ENCODE data around the gene KNDC1. TPM values are rescaled to one million over a fixed set of nuclear protein-coding genes. Genes with fewer than 3 reads are reported as not detected.
"Not testable (repeated sequence)": the region's sequence is repeated elsewhere in the genome, so short reads cannot be mapped to it uniquely, and the experiment has no call there.

Gene KNDC1
- total RNA-seq, 1 donor from 2014 or later: not detected

DNA sequence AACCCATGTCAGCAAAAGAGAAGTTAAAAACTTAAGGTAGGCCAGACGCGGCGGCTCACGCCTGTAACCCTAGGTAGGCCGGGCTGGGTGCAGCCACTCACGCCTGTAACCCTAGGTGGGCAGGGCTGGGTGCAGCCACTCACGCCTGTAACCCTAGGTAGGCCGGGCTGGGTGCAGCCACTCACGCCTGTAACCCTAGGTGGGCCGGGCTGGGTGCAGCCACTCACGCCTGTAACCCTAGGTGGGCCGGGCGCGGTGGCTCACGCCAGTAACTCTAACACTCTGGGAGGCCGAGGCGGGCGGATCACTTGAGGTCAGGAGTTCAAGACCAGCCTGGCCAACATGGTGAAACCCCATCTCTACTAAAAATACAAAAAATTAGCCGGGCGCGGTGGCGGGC is 61.7 kb downstream of the KNDC1 start:
- ATAC-seq; DNase-seq (ENCODE audit: missing footprints); intact Hi-C loops (cut with DNase I): not testable (repeated sequence)

DNA sequence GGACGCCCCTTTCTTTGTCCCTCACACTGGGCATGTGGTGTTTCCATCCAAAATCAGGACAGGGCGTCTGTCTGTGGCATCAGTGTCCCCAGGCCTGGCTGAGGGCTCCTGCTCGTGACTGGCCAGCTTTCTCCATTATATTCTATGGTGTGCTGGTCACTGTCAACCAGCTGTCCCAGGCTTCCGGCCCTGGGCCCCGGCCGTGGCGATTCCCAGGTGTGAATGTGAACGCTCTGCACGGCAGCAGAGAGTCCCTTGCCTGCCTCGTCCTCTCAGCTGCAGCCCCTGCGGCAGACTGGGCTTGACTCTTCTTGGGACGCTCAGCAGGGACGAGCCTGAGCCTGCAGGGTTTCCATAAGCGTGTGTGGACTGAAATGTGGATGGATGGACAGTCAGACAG is 64.1 kb downstream of the KNDC1 start:
- ATAC-seq: no peak
- DNase-seq (ENCODE audit: missing footprints): no peak
- intact Hi-C loops (cut with DNase I): no loop called here

DNA sequence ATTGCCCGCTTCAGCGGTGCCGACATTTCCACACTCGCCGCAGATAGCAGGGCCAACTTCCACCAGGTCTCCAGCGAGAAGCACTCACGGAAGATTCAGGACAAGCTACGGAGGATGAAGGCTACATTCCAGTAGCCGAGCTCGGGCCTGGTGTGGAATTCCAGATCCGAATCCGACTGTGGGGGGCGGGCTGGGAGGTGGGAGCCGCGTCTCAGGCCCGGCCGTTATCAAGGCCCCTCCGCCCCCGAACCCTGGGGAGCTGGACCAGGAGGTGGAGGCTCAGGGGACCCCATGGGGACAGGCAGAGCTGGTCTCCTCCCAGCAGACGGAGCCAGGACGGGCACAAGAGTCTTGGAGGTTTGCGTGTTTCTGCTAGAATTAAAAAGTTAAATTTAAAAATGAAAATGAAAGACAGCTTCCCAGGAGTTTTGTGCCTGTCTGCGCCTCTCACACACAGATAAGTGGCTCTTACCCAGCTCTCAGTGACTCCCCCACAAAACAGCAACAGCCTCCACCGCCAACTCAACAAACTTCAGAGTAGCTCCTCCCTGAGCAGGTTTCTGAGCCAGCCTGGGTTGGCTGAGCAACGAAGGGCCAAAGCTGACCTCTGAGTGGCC is 64.8 kb downstream of the KNDC1 start:
- no peak for DNase-seq (ENCODE audit: missing footprints)
- no peak for ATAC-seq
- intact Hi-C loops (cut with DNase I): no loop called here

DNA sequence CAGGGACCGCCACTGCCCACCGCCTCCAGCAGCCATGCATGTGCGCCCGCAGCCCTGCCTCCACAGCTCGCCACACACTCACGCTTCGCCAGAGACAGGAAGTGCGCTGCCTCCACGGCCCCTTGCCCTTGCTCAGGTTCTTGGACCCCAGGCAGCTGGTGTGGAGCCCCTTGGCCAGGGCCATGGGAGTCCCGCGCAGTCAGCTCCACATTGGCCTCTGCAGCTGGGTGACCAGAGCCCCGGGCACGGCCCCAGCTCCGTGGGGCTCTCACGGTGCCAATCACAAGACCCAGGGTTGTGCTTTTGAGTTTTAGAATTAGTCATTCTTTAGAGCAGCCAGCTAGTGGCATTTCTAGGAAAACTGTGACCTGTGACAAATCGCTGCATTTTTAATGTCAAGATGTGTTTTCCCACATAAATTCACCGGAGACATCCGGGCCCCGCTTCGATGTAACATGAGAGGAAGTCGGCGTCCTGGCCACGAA is 65.7 kb downstream of the KNDC1 start:
- DNase-seq (ENCODE audit: missing footprints) (no peak), ATAC-seq (no peak)
- intact Hi-C loops (cut with DNase I): no loop called here

DNA sequence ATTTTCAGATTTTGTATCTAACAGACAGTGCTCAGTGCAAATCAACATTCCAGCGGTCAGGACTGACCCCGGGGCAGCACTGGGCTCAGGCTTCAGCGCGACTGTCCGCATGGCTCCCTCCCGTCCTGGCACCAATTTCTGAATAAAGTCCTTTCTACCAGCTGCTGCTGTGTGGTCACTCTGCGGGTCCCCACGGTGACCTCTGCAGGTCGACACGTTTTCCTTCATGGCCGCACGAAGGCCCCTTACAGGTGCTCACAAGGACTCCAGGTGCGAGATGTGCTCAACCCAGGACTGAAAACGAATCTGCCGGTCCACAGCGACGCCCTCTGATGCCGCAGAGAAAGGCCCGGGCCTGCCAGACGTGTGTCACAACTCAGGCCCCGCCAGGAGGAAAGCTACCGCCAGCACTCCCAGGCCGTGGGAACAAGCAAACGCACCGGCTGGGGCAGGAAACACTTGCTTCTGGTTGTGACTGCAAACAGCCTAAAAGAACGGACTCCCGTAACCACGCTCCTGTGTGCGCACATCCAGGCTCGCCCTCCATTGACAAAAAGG is 66.3 kb downstream of the KNDC1 start:
- intact Hi-C loops (cut with DNase I): no loop called here
- DNase-seq (ENCODE audit: missing footprints): no peak
- ATAC-seq: no peak

DNA sequence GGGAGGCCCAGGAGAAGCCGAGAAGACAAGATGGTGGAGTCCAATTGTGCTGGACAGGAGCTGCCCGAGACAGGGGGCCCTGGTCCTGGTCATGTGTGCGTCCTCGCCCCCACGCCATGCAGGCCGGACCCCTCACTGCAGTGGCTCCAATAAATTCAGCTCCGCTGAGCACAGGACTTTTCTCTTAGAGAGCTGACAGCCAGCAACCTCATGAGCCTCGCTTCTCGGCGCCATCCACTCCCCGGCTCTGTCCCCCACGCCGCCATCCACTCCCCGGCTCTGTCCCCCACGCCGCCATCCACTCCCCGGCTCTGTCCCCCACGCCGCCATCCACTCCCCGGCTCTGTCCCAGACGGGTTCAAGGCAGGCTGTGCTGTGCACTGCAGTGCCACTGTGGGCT is 67.2 kb downstream of the KNDC1 start:
- intact Hi-C loops (cut with DNase I): no loop called here
- ATAC-seq: no peak
- DNase-seq (ENCODE audit: missing footprints): no peak

DNA sequence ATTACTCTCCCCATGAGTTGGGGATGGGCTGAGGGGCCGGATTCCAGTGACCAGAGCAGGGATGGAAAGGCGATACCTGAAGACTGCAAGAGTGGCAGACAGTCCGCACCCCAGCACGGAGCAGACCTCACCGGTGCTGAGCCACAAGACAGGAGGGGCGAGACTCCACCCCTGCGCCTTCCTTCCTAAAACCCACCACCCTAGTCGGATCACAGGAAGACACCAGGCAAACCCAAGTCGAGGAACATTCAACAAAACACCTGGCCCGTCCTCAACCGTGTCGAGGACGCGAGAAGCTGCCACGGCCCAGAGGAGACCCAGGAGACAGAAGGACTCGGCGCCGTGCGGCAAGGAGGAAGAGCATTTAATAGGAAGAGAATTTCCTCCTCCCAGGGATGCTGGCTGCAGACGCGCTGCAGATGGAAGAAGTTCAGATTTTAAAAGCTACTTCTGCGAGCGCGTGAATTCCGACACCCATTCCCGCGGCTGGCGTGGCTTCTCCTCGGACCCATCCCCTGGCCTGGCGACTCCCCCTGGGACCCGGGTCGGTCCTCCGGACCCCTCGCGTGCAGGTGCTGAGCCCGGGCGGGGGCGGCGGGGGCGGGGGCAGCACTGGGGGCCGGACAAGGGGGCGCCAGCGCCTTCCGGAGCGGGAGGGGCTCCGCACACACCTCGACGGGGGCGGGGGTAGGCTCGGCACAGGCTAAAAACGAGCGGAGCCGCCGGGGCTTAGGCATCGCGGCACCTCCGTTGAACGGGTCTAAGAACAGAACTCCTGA is 69.4 kb downstream of the KNDC1 start:
- DNase-seq (ENCODE audit: missing footprints): no peak
- intact Hi-C loops (cut with DNase I): no loop called here
- ATAC-seq: no peak

DNA sequence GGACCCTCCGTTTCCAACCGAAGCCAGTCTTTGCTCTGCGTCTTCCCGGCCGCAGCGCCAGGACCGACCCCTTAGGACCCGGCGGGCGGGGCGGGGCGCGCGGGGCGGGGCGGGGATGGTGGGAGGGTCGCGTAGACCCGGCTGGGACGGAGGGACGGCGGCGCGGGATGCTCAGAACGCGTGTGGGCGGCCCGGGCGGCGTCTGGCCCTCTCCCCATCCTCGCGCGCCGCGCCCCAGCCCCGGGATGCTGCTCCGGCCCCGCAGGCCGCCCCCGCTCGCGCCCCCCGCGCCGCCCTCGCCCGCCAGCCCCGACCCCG is 70.0 kb downstream of the KNDC1 start, which contains the start of gene UTF1:
Gene UTF1, plus strand, starts transcription at position 174 of the 318 bp plus-strand sequence. Its CDS starts 72 bp downstream, at position 246.
- ATAC-seq (no peak), DNase-seq (ENCODE audit: missing footprints) (no peak)
- intact Hi-C loops (cut with DNase I): no loop called here

DNA sequence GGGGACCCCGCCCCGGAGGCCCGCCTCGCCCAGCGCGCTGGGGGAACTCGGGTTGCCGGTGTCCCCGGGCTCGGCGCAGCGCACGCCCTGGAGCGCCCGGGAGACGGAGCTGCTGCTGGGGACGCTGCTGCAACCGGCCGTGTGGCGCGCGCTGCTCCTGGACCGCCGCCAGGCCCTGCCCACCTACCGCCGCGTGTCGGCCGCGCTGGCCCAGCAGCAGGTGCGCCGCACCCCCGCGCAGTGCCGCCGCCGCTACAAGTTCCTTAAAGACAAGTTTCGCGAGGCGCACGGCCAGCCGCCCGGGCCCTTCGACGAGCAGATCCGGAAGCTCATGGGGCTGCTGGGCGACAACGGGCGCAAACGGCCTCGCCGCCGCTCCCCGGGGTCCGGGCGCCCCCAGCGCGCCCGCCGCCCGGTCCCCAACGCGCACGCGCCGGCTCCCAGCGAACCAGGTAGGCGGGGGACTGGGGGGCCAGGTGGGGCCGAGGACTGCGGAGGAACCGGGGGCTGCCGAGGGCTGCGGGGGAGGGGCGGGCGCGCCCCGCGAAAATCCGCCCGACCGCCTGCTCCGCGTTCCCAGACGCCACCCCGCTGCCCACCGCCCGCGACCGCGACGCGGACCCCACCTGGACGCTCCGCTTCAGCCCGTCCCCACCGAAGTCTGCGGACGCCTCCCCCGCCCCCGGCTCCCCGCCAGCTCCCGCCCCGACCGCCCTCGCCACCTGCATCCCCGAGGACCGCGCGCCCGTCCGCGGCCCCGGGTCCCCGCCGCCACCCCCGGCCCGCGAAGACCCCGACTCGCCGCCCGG is 70.6 kb downstream of the KNDC1 start:
- intact Hi-C loops (cut with DNase I): no loop called here
- ATAC-seq (no peak), DNase-seq (ENCODE audit: missing footprints) (no peak)

DNA sequence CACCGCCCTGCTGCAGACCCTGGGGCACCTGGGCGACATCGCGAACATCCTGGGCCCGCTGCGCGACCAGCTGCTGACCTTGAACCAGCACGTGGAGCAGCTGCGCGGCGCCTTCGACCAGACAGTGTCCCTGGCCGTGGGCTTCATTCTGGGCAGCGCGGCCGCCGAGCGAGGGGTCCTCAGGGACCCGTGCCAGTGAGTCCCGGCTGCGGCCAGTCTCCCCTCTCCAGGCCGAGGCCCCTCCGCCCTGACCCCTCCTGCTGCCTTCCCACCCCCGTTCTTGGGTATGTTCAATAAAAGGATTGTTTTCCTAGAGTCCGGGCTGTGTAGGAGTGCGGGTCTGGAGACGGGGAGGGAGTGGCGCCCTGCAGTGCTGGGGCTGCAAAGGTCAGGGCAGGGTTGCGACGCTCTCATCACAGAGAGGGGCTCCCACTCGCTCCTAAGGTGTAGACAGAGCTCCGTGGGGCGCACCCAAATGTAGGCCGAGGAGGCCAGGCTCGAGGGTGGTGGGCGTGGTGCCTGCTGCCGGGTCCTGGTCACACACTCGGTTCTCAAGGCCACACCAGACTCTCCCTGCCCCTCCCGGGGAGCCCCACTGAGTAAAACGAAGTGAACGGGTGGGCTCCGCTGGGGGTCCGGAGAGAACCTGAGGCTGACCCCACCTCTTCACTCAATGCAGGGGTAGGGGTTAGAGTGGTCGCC is 71.4 kb downstream of the KNDC1 start:
- DNase-seq (ENCODE audit: missing footprints) (no peak), ATAC-seq (no peak)
- intact Hi-C loops (cut with DNase I): no loop called here

DNA sequence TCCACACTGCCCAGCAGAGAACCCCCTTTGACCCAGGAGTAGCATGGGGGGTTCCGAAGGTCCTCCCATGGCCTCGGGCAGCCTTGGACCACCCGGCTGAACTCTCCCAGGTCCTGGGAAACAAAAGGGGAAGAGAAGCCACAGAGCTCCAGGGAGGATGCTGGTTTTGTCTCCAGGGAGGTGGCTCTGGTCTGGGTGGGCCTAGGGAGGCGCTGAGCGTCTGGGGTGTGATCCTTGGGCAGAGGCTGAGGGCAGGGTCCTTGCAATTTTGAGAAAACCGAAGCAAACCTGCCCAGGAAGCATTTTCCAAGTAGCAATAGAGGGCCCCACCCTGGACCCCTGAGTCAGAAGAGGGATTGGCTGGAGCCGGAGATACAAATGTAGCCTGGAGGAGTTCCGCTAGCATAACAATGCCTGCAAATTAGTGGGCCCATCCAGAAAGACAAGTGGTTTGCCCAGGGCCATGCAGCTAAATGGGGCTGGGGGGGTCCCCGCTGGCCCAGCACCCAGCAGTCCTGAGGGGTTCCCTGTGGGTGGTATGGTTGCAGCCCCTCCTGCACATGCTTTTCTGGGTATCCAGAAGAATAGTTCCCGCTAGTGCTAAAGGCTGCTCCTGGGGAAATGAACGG is 72.0 kb downstream of the KNDC1 start:
- intact Hi-C loops (cut with DNase I): no loop called here
- ATAC-seq (no peak), DNase-seq (ENCODE audit: missing footprints) (no peak)

DNA sequence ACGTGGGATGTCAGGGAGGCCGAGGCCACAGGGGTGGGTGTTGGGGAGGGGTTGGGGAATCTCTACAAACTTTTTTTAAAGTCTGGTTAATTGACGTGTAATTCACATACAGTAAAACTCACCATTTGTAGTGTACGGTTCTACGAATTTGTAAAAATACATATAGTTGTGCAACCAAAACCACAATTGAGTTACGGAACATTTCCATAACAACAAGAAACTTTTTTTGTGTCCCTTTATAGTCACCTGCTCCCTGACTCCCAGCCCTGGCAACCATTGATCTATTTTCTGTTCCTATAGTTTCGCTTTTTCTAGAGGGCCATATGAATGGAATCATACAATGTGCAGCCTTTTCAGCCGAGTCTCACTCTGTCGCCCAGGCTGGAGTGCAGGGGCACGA is 74.8 kb downstream of the KNDC1 start:
- intact Hi-C loops (cut with DNase I); DNase-seq (ENCODE audit: missing footprints); ATAC-seq: not testable (repeated sequence)

DNA sequence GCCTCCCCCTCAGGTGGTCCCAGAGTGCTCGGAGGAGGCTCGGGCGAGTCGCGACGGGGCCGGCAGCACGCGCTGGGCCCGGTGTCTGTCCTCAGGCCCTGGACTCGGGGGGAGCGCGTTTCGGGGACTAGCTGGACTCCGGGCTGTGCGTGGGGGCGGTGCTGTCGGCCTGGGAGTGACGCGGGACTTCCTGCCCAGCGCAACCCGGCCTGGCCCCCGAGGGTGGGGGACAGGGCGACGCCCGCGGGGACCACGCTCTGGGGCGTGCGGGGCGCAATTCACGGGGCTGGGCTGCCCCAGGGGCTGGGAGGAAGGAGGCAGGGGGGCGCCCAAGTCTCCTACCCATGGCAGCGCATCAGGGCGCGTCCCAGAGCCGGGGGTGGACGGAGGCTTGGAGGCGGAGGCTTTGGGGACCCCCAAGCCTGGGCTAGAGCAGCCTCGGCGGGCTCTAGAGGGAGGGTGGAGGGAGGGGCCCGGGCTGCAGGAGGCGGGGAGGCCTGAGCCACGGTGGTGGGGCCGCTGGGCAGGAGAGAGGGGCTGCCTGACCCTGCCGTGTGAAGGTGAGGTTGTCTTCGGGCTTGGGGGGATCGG is 75.3 kb downstream of the KNDC1 start:
- DNase-seq (ENCODE audit: missing footprints) (no peak), ATAC-seq (peak; percentile 47)
- intact Hi-C loops (cut with DNase I): no loop called here

DNA sequence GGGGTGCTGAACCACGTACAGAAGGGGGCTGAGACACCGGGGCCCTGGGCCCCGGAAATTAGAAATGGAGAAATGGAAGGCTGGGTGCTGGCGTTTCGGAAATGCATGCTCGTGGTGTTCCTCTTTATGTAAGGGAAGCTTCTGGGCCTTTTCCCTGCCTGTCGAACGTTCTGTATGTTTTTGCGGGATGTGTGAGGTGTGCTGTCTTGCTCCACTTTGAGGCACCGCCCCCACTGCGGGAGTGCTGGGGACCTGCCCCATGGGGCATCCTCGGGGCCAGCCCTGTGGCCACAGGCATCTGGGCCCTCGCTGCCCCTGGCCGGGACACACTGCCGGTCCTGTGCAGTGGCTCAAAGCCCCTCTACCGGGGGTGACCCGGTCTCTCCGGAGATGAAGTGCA is 75.9 kb downstream of the KNDC1 start:
- intact Hi-C loops (cut with DNase I): no loop called here
- DNase-seq (ENCODE audit: missing footprints): no peak
- ATAC-seq: peak; percentile 44

DNA sequence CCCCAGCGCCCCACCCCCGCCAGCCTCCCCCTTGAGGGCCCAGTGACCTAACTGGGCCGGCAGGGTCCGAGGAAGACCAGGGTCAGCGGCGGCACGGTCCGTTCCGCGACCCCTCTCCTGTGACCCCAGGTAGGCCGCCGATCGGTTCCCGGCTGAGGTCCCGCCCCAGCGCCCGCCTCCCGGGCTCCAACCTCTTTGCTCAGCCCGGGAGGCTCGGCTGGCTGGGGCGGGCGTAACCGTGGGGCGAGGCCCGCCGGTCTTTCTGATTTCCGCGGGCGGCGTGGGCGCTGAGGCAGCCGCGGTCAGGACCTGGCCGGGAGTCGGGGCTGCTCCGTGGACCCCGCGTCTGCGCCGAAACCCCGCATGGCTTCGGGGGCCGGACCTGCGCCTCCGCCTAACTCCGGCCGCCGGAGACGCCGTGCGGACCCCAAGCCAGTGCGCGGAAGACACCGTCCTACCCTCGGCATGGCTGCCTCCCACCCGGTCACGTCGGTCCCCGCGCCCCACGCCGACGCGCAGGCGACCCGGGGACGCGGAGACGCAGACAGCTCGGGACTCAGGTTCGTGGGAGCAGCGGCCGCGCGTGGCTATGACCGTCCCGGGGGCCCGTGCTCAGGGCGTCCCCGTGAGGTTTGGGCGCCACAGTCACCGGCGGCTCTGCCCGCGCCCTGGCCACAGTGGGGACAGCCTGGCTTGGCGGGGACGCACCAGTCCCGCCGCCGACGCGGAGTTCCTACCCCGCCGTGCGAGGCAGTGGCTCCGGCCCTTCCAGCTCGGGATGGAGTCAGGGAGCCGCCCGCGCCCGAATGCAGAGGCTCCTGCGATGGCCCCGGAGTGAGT is 76.6 kb downstream of the KNDC1 start:
- intact Hi-C loops (cut with DNase I): no loop called here
- peak; percentile 4 for ATAC-seq
- no peak for DNase-seq (ENCODE audit: missing footprints)

DNA sequence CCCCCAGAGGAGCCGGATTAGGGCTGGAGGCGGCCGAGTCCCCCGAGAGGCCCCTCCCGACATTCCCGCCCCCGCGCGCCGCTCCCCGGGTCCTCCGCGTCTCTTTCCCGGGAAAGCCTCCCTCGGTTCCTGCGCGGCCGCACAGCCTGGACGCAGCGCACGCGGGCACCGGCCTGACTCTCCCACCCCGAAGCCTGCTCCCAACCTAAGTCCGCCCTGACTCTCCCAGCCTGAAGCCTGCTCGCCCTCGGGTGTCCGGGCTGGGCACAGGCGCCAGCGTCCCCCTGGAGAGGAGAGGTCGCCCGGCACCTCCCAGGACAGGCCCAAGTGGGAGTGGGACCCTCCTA is 77.2 kb downstream of the KNDC1 start:
- no peak for ATAC-seq
- intact Hi-C loops (cut with DNase I): no loop called here
- no peak for DNase-seq (ENCODE audit: missing footprints)
